Endothelial cell of umbilical vein (primary cell): ENCODE data around the gene IGF2BP2. TPM values are rescaled to one million over a fixed set of nuclear protein-coding genes. Genes with fewer than 3 reads are reported as not detected.

Source experiments
- BruUV-seq: library from RNA; stranded (reverse); fragments of 400-500 nt; replicated peaks from 2 replicates; lab custom pipeline; 2021; lab: Mats Ljungman, UMichigan
- CTCF ChIA-PET: fragments of 300-600, 350-600 bp; sonication (Branson Sonifier 250); formaldehyde crosslinking; loops from one replicate; lab custom pipeline; 2021; ENCODE audit warnings: antibody characterized with exemption, inconsistent platforms; lab: Charles Lee
- POLR2A ChIA-PET: fragments of 300-600, 350-600 bp; sonication (Branson Sonifier 250); formaldehyde crosslinking; loops from one replicate; lab custom pipeline; 2021; ENCODE audit warnings: antibody characterized with exemption, inconsistent platforms; lab: Charles Lee
- DNase-seq: peaks from one replicate; pipeline ENCODE4 v3.0.0-alpha.2; 2011; ENCODE audit warnings: low read depth, low spot score
- FAIRE-seq: peaks from 2 replicates; lab custom pipeline; 2011; peaks lifted over from hg19 to GRCh38; lab: Jason Lieb, UNC
- H2AFZ ChIP-seq: 2 replicates; pipeline ENCODE4 v1.6.0; 2012; ENCODE audit warnings: low read depth, low read length, control low read depth, inconsistent platforms
- H3K27ac ChIP-seq: 2 replicates; pipeline ENCODE4 v1.5.1; 2011; ENCODE audit warnings: low read depth, mild to moderate bottlenecking, control low read depth, low read length, moderate library complexity; ENCODE audit not compliant: insufficient read depth
- H3K27me3 ChIP-seq, 2 experiments: 2 replicates each; pipeline versions ENCODE4 v1.6.0 to v1.6.1; 2011; ENCODE audit warnings: low read length in 2 of 2, mixed read lengths in 1 of 2; ENCODE audit not compliant: control insufficient read depth in 2 of 2, insufficient read depth in 2 of 2
- H3K36me3 ChIP-seq, 2 experiments: 2 replicates in 1 of 2; 3 replicates in 1 of 2; pipeline ENCODE4 v1.5.1; 2011; ENCODE audit warnings: low read length in 2 of 2, mild to moderate bottlenecking in 1 of 2, moderate library complexity in 1 of 2; ENCODE audit not compliant: control insufficient read depth in 2 of 2, insufficient read depth in 2 of 2; ENCODE audit errors: extremely low read depth in 1 of 2
- H3K4me1 ChIP-seq: 3 replicates; pipeline ENCODE4 v1.5.1; 2011; ENCODE audit warnings: mild to moderate bottlenecking, low read length; ENCODE audit not compliant: control insufficient read depth, insufficient read depth; ENCODE audit errors: extremely low read depth
- H3K4me2 ChIP-seq: 2 replicates; pipeline ENCODE4 v1.6.1; 2011; ENCODE audit warnings: low read length, control low read depth, mixed read lengths; ENCODE audit not compliant: insufficient read depth
- H3K4me3 ChIP-seq, 3 experiments: fragments of 200-600 bp in 1 of 3; sonication (generic), shearing (Covaris generic) in 1 of 3; replicated peaks in 1 of 3; 2 replicates each; pipeline ENCODE4 v1.5.1; 2011 to 2016; ENCODE audit warnings: control low read depth in 3 of 3, low read length in 3 of 3, mild to moderate bottlenecking in 2 of 3, inconsistent platforms in 1 of 3, low read depth in 1 of 3, moderate library complexity in 1 of 3; ENCODE audit not compliant: insufficient read depth in 1 of 3
- H3K79me2 ChIP-seq: 2 replicates; pipeline ENCODE4 v1.6.0; 2012; ENCODE audit warnings: low read length, inconsistent platforms; ENCODE audit not compliant: control insufficient read depth, insufficient read depth
- H3K9ac ChIP-seq: replicated peaks from 2 replicates; pipeline ENCODE3; 2011; ENCODE audit warnings: low read length, control low read depth; ENCODE audit not compliant: insufficient read depth; ENCODE audit errors: extremely low read depth
- H3K9me1 ChIP-seq: replicated peaks from 3 replicates; pipeline ENCODE4 v1.6.0; 2011; ENCODE audit warnings: mild to moderate bottlenecking, low read length; ENCODE audit not compliant: control insufficient read depth, insufficient read depth; ENCODE audit errors: extremely low read depth
- H3K9me3 ChIP-seq: replicated peaks from 2 replicates; pipeline ENCODE4 v1.5.1; 2012; ENCODE audit warnings: low read length, inconsistent platforms; ENCODE audit not compliant: control insufficient read depth, insufficient read depth
- H4K20me1 ChIP-seq: replicated peaks from 2 replicates; pipeline ENCODE3; 2011; ENCODE audit warnings: mild to moderate bottlenecking, low read length; ENCODE audit not compliant: control insufficient read depth, insufficient read depth; ENCODE audit errors: extremely low read depth
- CTCF ChIP-seq, 2 donors: IDR thresholded peaks; 1 replicate in 1 of 2; 2 replicates in 1 of 2; pipeline ENCODE4 v1.5.1; 2011; ENCODE audit warnings: low read length in 2 of 2, mild to moderate bottlenecking in 2 of 2, moderate library complexity in 2 of 2, control low read depth in 1 of 2, inconsistent platforms in 1 of 2, low read depth in 1 of 2; ENCODE audit not compliant: insufficient read depth in 1 of 2; ENCODE audit errors: extremely low read depth in 1 of 2
- EZH2 ChIP-seq: IDR thresholded peaks from 2 replicates; pipeline ENCODE4 v1.6.1; 2012; ENCODE audit warnings: borderline replicate concordance, low read depth, mild to moderate bottlenecking, moderate library complexity, low read length, inconsistent platforms; ENCODE audit not compliant: severe bottlenecking
- FOS ChIP-seq: IDR thresholded peaks from 2 replicates; pipeline ENCODE4 v1.6.1; 2011; ENCODE audit warnings: mild to moderate bottlenecking, low read length, moderate library complexity, borderline replicate concordance; ENCODE audit not compliant: insufficient read depth
- GATA2 ChIP-seq: IDR thresholded peaks from 2 replicates; pipeline ENCODE4 v1.7.0; 2011; ENCODE audit warnings: low read depth, mild to moderate bottlenecking, moderate library complexity, mixed read lengths, low read length; ENCODE audit not compliant: insufficient read length, insufficient read depth
- JUN ChIP-seq: IDR thresholded peaks from 2 replicates; pipeline ENCODE4 v1.6.1; 2011; ENCODE audit warnings: borderline replicate concordance, low read depth; ENCODE audit not compliant: insufficient read length, insufficient read depth
- MAX ChIP-seq: IDR thresholded peaks from 2 replicates; pipeline ENCODE4 v1.6.1; 2011; ENCODE audit not compliant: insufficient read depth, insufficient read length
- MYC ChIP-seq: IDR thresholded peaks from one replicate; pipeline ENCODE4 v1.6.1; 2011; ENCODE audit warnings: mild to moderate bottlenecking, low read depth, low read length
- POLR2A ChIP-seq: IDR thresholded peaks from 2 replicates; pipeline ENCODE4 v1.6.1; 2012; ENCODE audit warnings: low read depth, mild to moderate bottlenecking, control low read depth, low read length
- POLR2AphosphoS5 ChIP-seq: IDR thresholded peaks from 2 replicates; pipeline ENCODE4 v1.6.1; 2012; ENCODE audit warnings: low read depth, mild to moderate bottlenecking, control low read depth, low read length, moderate library complexity; ENCODE audit not compliant: insufficient read depth
- dilution Hi-C: fragments of 300-500 bp; cut with MboI; formaldehyde crosslinking; loops from one replicate; pipeline ENCODE4 v1.15.0; 2019; ENCODE audit warnings: low sequenced_read_pairs; ENCODE audit not compliant: extremely low pct_ligation_motif_present
- intact Hi-C: fragments of 100-400 bp; cut with micrococcal nuclease; formaldehyde crosslinking; loops from one replicate; pipeline ENCODE4 v1.10.0; 2022
- polyA plus RNA-seq, 4 experiments: library from polyadenylated mRNA; depleted of rRNA in 3 of 4; stranded (reverse) in 3 of 4; unstranded in 1 of 4; fragments of >200 nt; gene quantifications; 2 replicates each; pipeline versions ENCODE4 v1.2.1 to v1.2.3, GENCODE V29; 2011 to 2012; ENCODE audit warnings: missing spikeins in 1 of 4
- total RNA-seq: library from RNA; stranded (reverse); gene quantifications from 2 replicates; pipeline ENCODE4 v1.2.3, GENCODE V29; 2021

The IGF2BP2 gene
- total and polyA plus RNA-seq, 2 donors (not counting 3 experiments of a cell fraction or from before 2014, with no cell fraction given) = 10.7 to 130 TPM

- no peak overlapping the region for H3K4me3 ChIP-seq
- peak overlapping the region; percentile 11 for H3K4me2 ChIP-seq
- no peaks in the 10 kb centered on the region for H3K9me1 ChIP-seq
- no peaks in the 10 kb centered on the region for H3K9me3 ChIP-seq
- intact Hi-C loops (no loop called here), dilution Hi-C loops (no loop called here)
- DNase-seq (no peak), FAIRE-seq (no peak)
- no peak overlapping the region for H3K27ac ChIP-seq
- H4K20me1 ChIP-seq = no peaks in the 10 kb centered on the region
- no peak overlapping the region for H3K9ac ChIP-seq
- H3K4me1 ChIP-seq = peaks cover 12% of the 10 kb centered on the region
- no peak overlapping the region for H2AFZ ChIP-seq
- H3K27me3 ChIP-seq = no peaks in the 10 kb centered on the region
- ChIA-PET POLR2A (interaction anchor here (1.5 kb wide), 1 partner anchor 44 kb away, joined by 4 read pairs; the partner anchor contains the start of gene SENP2), CTCF (interaction anchor here (0.6 to 1.5 kb wide), 4 partner anchors 9 to 139 kb away, joined by 3 to 4 read pairs (median 3); no protein-coding TSS in a partner anchor)
- no peaks in the 10 kb centered on the region for H3K79me2 ChIP-seq
- TF ChIP-seq POLR2A (peak; percentile 52), CTCF (IDR thresholded peaks at IDR 0.05; ENCODE audit: extremely low read depth in 1 of 2, insufficient read depth in 1 of 2, low read depth in 1 of 2, low read length in 2 of 2) (no peak)
- BruUV-seq = no TSS peak
- peaks cover 4 to 6% of the 10 kb centered on the region in 2 experiments for H3K36me3 ChIP-seq
Measured at GRCh38 chr3:185629554-185630181, 195.2 kb downstream of the IGF2BP2 start.

DNA sequence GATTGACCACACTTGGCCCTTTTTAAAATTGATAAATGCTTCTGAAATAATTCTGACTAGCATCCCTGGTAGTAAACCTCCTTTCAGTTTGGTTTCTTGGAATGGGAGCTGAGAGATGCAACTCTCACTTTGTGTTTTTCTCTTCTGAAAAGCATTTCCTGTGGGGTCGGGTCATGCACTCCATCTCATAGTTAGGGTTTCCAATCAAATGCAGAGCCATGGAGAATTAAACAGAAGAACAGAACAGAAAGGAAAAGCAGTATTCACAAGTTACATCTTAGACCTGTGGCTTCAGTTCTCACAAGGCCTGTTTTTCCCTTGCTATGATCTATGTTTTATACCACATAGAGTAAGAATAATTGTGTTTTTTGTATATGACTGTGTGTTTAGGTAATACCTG, 199.1 kb downstream of the IGF2BP2 start:
- TF ChIP-seq CTCF (IDR thresholded peaks at IDR 0.05; ENCODE audit: extremely low read depth in 1 of 2, insufficient read depth in 1 of 2, low read depth in 1 of 2, low read length in 2 of 2) = no peak
- no peak for TF ChIP-seq GATA2
- TF ChIP-seq JUN = no peak
- TF ChIP-seq EZH2 = no peak
- TF ChIP-seq MYC = no peak
- TF ChIP-seq POLR2AphosphoS5 = no peak
- no peak for TF ChIP-seq MAX
- TF ChIP-seq FOS = no peak
- no peak for TF ChIP-seq POLR2A

More for the DNA sequence above, 199.1 kb downstream of the IGF2BP2 start:
- BruUV-seq = no TSS peak
- DNase-seq = no peak
- H3K27me3 ChIP-seq = no peaks in the 10 kb centered on the region
- no peak for FAIRE-seq
- H3K9me3 ChIP-seq = no peaks in the 10 kb centered on the region
- H2AFZ ChIP-seq = no peak overlapping the region
- H3K4me1 ChIP-seq = peaks cover 12% of the 10 kb centered on the region
- H3K36me3 ChIP-seq = peaks cover 4 to 6% of the 10 kb centered on the region in 2 experiments
- H3K9ac ChIP-seq = no peak overlapping the region
- dilution Hi-C loops = no loop called here
- ChIA-PET CTCF (interaction anchor here (1.6 kb wide), 1 partner anchor 34 kb away, joined by 3 read pairs; no protein-coding TSS in a partner anchor), POLR2A (interaction anchor here (0.6 kb wide), 1 partner anchor 37 kb away, joined by 3 read pairs; no protein-coding TSS in a partner anchor)
- H3K27ac ChIP-seq = no peak overlapping the region
- no peaks in the 10 kb centered on the region for H3K79me2 ChIP-seq
- H4K20me1 ChIP-seq = no peaks in the 10 kb centered on the region
- H3K4me3 ChIP-seq = no peak overlapping the region
- intact Hi-C loops = no loop called here
- no peak overlapping the region for H3K4me2 ChIP-seq
- no peaks in the 10 kb centered on the region for H3K9me1 ChIP-seq
